Activated T-cell treated with anti-CD3 and anti-CD28 coated beads for 24 hours (primary cell): ENCODE results near the gene IFIT1B.
"Not testable (repeated sequence)": the region's sequence is repeated elsewhere in the genome, so short reads cannot be mapped to it uniquely, and the experiment has no call there.

ENCODE experiments used
- DNase-seq: peaks from one replicate; pipeline ENCODE4 v3.0.0-alpha.2; 2020; ENCODE audit warnings: low read depth

The IFIT1B gene, protein sequence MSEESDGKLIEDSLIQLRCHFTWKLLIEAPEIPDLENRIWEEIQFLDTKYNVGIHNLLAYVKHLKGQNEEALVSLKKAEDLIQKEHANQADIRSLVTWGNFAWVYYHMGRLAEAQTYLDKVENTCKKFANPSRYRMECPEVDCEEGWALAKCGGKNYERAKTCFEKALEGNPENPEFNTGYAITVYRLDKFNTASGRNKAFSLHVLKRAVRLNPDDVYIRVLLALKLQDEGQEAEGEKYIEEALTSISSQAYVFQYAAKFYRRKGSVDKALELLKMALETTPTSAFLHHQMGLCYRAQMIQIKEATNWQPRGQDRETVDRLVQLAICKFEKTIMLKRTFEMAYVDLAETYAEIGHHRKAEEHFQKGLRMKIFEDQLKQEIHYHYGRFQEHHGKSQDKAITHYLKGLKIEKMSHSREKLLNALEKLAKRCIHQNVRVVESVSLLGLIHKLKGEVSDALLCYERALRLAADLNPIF

DNA sequence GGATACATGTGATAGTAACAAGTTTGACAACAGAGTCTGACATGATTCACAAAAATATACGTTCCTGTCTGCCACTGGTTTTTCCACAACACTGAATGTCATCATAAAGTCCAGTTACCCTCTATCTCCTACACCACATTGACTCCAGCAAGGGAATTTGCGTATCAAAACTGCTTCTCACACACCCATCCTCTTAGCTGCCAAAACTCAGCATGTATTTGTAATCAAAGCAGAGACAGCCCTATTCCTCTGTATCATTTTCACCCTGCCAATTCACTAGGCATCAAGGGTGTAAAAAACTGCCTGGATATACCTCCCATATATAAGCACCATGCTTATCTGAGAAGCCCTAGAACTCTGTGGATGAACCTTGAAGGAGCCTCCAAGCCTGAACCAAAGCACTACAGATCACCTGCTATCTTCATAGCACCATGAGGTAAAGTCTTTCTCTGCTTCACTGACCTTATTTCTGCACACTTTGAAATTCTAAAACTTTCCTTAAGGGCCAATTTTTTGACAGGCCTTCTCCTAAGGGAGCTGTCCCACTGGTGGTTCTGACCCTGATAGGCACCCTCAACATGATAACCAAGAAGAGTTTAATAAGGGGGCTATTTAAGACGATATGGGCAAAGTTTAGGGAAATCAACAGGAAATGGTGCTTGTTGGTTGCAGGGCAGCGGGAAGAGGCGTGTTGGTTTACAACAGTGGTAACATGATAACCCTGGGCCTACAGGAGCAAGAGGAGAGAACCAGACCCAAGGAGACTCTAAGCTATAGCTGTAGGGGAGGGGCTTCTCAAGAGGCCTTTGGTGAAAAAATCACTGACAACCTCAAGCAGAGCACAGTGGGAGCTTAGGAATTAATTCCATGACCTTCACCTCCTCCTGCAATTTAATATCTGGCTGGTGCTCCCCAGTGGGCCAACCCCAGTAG, at the start of gene IFIT1B:
IFIT1B (plus strand) TSS at position 352 of the 933 bp plus-strand sequence; CDS start at position 432, 80 bp downstream.
- no peak for DNase-seq

GRCh38 chr10:89329151-89329550, 48.7 kb upstream of the IFIT1B start:
- no peak for DNase-seq

DNA sequence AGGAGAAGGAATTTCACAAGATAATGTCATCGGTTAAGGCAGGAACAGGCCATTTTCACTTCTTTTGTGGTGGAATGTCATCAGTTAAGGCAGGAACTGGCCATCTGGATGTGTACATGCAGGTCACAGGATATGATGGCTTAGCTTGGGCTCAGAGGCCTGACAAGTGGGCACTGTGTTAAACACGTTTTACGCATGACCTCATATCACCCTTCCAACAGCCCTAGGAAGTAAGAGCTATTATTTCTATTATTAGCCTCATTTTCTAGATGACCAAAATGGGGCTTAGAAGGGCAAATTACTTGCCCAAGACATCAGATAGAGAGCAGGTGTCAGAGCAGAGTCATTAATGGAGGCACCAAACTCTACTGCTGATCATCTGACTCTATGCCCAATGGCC, 47.8 kb upstream of the IFIT1B start:
- not testable (repeated sequence) for DNase-seq

DNA sequence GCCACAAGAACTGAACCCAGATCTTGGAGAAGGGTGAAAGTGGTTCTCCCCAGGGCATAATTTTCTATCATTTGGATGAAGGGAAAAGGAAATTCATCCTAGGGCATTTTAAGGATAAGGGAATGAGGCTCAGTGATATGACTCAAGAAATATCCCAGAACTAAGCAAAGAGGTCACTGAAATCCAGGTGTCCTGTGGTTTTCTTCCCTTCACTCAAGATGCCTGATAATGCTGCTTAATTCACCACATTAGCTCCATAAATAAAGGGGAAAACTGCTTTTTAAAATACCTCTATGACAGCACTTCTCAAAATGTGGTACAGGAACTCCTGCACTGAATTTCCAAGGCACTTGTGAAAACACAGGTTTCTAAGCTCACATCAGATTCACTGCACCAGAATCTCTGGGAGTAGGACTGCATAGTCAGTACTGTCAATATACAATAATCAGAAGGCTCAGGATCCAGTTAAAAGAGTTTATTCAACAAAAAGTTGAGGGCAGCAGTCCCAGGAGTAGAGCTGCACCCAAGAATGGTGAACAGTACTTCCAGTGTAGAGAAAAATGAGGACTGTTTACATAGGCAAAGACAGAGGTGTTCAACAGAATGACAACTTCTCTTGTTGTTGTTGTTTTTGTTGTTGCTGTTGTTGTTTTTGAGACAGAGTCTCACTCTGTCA, 47.2 kb upstream of the IFIT1B start:
- no peak for DNase-seq

- not testable (repeated sequence) for DNase-seq
Measured at GRCh38 chr10:89331487-89332122, 46.3 kb upstream of the IFIT1B start.

DNA sequence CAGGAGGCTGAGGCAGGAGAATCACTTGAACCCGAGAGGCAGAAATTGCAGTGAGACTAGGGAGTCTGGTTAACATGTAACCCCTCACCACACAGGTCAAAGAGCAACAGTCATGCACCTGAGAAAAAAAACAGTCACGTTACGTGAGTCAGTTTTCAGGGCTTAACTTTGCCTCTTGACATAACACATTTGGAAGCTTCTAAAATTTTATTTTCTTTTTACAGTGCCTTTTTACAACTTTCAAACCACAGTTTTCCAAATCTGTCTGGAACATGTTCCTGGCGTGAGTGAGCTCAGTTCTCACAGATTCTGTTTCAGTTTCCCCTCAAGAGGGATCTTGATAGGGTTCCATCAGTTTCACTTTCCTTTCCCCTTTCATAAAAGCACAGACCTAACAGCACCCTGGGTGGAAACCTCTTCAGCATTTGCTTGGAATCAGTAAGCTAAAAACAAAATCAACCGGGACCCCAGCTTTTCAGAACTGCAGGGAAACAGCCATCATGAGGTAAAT, 45.7 kb upstream of the IFIT1B start:
- no peak for DNase-seq

- DNase-seq: no peak
Measured at GRCh38 chr10:89335226-89335625, 42.6 kb upstream of the IFIT1B start.

GRCh38 chr10:89336241-89336640, 41.6 kb upstream of the IFIT1B start:
- no peak for DNase-seq

DNA sequence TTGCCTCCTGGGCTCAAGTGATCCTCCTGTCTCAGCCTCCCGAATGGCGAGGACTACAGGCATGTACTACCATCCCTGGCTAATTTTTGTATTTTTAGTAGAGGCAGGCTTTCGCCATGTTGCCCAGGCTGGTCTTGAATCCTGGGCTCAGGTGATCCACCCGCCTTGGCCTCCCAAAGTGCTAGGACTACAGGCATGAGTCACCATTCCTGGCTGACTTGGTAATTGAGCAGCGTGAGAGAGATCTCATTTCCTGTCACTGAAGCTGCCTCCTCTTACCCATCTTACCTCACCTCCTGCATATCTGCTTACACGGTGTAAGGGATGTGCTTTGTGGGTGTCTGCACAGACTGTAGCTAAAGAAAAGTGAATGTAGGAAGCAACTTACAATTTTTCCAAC, 40.4 kb upstream of the IFIT1B start:
- no peak for DNase-seq

DNA sequence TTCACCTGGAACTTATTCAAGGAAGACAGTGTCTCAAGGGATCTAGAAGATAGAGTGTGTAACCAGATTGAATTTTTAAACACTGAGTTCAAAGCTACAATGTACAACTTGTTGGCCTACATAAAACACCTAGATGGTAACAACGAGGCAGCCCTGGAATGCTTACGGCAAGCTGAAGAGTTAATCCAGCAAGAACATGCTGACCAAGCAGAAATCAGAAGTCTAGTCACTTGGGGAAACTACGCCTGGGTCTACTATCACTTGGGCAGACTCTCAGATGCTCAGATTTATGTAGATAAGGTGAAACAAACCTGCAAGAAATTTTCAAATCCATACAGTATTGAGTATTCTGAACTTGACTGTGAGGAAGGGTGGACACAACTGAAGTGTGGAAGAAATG, 39.1 kb upstream of the IFIT1B start:
- DNase-seq: no peak

GRCh38 chr10:89339875-89340274, 38.0 kb upstream of the IFIT1B start:
- no peak for DNase-seq

DNA sequence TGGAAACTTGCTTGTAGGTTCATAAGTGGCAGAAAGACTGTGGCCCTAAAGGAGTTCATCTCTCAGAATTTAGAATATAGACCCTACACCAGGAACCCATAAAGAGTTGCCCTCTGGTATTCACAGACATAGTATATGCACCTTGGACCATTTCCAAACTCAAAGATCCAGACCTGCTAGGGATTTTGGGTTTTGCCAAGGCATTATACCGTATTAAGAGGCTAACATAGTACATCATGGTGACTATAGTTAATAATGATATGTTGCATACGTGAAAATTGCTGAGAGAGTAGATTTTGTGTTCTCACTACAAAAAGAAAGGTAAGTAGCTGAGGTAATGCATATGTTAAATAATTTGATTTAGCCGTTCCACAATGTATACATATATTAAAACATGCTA, 36.2 kb upstream of the IFIT1B start:
- no peak for DNase-seq

DNA sequence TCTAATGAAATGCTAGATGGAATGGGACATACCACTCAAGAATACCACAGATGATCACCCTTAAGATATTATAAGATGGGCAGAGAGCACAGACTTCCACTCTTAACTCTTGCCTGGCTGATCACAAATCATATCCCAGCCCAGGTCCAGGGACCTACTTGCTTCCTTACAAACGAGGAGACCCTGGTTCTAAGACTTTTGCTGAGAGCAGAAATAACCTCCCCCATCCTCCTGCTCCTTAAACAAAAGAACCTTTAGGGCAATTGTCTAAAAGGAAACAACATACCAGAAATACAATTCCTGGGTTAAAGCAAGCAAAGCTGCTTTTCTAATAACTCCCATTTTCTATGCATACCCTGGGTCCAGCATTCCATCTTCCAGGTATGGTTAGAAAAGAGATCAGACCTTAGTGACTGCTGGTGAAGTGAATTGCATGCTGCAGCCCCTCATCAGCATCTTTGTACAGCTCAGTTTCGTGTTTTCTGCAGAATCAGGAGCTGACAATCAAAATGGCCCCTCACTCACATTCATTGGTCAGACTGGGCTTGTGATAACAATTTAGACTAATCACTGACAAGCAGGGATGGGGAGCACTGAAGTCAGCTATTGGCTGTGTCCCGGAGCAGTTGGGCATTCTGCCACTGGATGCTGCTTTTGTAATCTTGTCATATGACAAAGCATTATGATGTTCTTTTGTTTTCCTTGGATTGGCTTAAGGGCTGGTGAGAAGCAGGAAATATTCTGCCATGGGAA, 35.5 kb upstream of the IFIT1B start:
- no peak for DNase-seq

- DNase-seq: no peak
Measured at GRCh38 chr10:89343089-89343767, 34.6 kb upstream of the IFIT1B start.

DNA sequence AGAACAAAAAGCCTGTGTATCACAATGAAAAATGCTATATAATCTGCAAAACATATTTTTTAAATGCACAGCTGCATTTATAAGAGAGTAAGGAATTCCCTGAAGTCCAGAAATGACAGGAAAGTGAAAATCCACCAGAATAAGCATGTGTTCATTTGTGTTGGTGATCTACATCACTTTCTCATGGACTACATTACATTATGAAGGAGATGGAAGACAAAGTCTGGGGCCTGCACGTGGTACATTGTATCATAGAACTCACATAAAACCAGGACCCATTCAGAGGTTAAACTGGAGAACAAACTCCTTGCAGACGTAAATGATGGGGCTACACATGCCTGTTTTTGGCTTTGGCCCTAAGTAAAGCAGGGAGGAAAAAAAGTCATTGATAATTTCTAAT, 33.7 kb upstream of the IFIT1B start:
- DNase-seq: no peak

GRCh38 chr10:89345367-89346000, 32.4 kb upstream of the IFIT1B start:
- DNase-seq: no peak

DNA sequence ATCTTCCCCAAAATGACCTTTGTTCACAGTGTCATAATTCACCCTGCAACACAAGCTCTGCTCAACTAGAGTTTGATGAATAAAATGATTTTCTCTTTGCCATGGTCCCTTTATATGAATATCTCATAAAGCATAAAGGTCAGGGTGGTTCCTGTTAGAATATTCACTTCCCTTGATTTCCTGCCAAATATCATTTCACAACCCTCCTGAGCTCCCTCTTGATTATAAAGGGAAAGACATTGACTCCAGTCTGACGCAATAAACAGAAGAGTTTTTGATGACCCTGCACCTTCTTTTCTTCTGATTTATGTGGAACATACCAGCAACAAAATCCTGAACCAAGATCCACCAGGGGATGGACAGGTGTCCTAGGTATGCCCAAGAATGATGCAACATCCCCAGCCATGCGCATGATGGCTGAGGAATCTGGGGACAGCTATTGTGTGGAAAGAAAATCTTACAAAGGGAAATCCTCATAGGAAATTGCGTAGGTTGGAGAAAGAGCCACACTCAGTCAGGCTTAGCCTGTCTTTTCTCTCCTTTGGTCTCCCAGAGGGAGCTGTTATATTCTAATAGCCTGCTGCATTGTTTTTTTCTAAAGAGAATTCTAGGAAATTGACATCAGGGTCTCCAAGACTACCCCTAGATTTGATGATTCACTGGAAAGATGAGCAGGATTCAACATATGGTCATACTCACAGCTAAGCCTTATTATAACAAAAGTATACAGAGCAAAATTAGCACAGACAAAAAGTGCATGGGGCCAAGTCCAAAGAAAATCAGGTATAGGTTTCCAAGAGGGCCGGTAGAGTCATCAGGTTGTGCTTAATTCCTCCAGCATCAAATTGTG, 31.2 kb upstream of the IFIT1B start:
- no peak for DNase-seq

DNA sequence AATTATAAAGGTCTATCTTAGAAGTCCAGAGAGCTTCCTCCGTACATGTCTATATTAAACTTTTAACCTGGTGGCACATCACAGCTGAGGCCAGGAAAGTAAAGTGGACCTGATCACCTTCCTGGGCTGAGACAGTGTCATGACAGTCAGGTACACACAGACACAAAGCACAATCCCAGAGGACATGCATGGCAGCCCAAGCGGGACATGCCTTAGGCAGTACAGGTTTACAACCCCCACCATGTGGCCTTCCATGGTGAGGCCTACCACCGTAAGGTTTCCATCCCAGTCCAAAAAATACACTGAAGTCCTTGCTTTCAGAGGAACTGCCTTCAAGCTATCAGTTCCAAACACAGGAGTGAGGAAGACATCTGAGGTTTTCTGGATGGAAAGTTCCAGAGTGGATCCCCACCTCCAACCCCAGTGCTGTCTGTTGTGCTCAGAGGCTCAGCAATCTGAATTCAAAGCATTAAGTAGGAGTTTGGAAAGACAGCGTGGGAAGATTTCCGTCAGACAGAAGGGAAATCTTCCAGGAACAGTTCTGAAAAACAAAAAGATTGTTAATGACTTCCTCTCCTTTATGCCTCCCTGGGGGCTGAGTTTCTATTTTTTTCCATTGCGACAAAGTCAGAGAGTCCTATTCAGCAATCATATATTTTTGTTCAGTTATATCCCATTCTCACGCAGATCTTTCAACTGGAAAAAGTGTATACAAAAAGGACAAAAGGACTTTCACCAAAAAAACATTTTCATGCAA, 30.0 kb upstream of the IFIT1B start:
- DNase-seq: no peak
